22Rv1 (cell line): ENCODE measurements around the gene GLRX3.

Experiments
- H3K27ac ChIP-seq: fragments of 450-650 bp; 2 replicates; pipeline ENCODE4 v1.5.1; 2017
- CTCF ChIP-seq: fragments of 450-650 bp; IDR thresholded peaks from 2 replicates; pipeline ENCODE4 v1.5.1; 2017; ENCODE audit warnings: mild to moderate bottlenecking
- ZFX ChIP-seq: fragments of 450-650 bp; IDR thresholded peaks from 2 replicates; pipeline ENCODE4 v1.6.1; 2017; ENCODE audit warnings: antibody characterized with exemption, borderline replicate concordance

The GLRX3 gene

GRCh38 chr10:130167707-130168106, 31.5 kb downstream of the GLRX3 start:
- H3K27ac ChIP-seq = no peak overlapping the region
- TF ChIP-seq CTCF = no peak
- TF ChIP-seq ZFX = no peak

- no peak overlapping the region for H3K27ac ChIP-seq
- TF ChIP-seq CTCF (no peak), ZFX (no peak)
These were observed 33.1 kb downstream of the GLRX3 start for GRCh38 chr10:130169136-130169859.

- no peak overlapping the region for H3K27ac ChIP-seq
- TF ChIP-seq ZFX (no peak), CTCF (no peak)
These were observed 35.0 kb downstream of the GLRX3 start for GRCh38 chr10:130171196-130171595.

GRCh38 chr10:130174328-130174727, 38.1 kb downstream of the GLRX3 start:
- H3K27ac ChIP-seq = no peak overlapping the region
- no peak for TF ChIP-seq CTCF

- TF ChIP-seq CTCF = no peak
- no peak for TF ChIP-seq ZFX
These were observed 38.9 kb downstream of the GLRX3 start for GRCh38 chr10:130175074-130175473.

GRCh38 chr10:130177250-130177649, 41.1 kb downstream of the GLRX3 start:
- no peak for TF ChIP-seq CTCF
- TF ChIP-seq ZFX = no peak
- no peak overlapping the region for H3K27ac ChIP-seq

More at GRCh38 chr10:130175074-130175473, 38.9 kb downstream of the GLRX3 start:
- H3K27ac ChIP-seq = no peak overlapping the region

- TF ChIP-seq ZFX (no peak), CTCF (peak; percentile 46)
These were observed 43.4 kb downstream of the GLRX3 start for GRCh38 chr10:130179640-130180039.

More at GRCh38 chr10:130179640-130180039, 43.4 kb downstream of the GLRX3 start:
- no peak overlapping the region for H3K27ac ChIP-seq
